ENCODE results near the gene BOLA1.
"Not testable (repeated sequence)": the region's sequence is repeated elsewhere in the genome, so short reads cannot be mapped to it uniquely, and the experiment has no call there.

Gene BOLA1

DNA sequence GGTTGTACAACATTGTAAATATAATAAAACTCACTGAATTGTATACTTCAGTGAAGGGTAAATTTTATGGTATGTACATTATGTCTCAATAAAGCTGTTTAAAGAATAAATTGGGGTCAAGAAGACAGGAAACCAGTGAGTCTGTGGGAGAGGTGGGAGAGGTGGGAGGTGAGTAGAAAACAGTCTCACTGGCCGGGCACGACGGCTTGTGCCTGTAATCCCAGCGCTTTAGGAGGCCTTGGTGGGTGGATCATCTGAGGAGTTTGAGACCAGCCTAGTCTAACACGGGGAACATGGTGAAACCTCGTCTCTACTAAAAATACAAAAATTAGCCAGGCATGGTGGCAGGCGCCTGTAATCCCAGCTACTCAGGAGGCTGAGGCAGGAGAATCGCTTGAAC is 33.1 kb downstream of the BOLA1 start:
- no peak for FAIRE-seq

- no peak for FAIRE-seq
Observed at GRCh38 chr1:149933208-149933607, 33.8 kb downstream of the BOLA1 start.

DNA sequence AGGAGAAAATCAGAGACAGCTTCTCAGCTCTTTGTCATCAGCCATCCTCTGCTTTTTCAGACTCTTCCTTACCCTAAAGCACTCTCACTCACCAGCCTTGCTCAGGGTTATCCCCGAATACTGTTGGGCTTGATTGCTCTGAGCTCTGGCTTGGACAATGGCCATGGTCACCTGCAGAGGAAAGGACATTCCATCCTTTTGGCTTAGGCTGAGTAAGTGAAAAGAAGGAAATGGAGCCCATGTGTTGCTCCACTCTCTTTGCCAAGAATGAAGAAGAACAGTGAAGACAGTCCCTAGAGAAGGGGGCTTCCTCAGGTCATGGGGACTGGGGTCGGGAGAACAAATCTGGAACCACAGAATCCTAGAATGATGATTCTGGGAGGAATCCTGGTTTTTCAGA is 35.0 kb downstream of the BOLA1 start:
- no peak for FAIRE-seq

DNA sequence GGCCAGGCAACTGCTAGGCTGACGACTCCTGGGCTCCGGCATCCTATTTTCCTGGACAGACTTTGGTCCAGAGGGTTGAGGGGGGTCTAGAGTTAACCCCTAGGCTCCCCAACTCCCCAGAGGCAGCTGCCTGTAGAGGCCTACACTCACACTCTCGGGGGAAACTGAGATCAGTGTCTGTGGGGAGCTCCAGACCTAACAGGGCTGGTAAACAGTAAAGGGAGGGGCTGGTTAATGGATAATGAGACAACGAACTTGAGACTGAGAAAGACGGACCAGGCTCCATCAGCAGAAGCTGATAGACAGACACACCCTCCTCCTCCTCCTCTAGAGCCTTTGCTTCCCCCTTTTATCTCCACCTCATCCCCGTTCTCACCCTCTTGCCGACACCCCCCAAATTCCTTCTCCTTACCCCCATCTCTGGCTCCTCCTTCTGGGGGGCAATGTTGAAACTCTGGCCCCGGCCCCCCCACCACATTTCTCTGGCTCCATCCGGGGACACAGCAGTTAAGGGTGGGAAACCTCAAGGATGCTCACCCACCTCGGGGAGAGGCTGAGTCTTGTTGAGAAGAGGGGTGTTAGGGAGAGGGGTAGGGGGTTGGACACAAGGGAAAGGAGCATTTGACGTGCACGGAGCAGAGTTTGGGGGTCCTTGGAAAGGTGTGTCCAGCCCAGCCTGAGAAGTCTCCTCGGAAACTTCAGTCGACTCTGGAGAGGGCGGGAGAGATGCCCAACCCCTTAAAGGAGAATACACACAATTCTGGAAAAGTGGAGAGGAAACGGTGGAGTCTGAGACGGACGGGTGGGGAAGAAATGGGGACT is 37.0 kb downstream of the BOLA1 start, which contains the start of gene MTMR11:
MTMR11 (minus strand) TSS at position 710 of the 822 bp plus-strand sequence; CDS start at position 478, 232 bp downstream.
- no peak for FAIRE-seq

DNA sequence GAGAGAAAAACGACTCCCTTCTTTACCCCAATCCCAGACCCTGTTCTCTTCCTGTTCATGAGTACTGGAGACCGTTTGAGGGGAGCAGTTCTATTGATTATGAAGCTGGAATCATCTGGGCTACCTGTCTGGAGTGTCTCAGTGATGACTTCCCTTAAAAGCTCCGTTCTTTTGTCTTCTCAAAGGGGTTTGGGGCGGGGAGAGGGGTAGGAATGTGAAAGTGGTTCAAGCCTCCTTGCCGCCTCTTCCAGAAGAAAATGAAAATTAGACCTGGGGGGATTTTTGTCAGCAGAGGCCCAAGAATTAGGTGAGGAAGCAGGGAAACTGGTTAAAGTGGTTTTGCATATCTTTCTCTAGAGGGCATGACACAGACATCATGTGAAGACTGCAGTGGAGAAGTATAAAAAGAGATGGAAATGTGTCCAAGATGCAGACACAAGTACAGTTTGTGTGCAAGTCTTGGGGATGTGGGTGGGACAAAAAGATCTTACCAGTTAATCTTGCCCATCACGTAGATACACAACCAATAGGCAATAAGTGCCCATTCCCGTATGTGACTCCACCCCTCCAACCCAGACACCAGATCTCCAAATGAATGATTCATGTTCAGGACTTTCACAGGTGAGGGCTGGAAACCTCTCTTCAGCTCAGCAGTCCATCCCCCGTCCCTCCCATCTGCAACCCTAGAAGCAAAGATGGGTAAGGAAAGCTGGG is 37.8 kb downstream of the BOLA1 start:
- FAIRE-seq: peak; percentile 97

- no peak for FAIRE-seq
Observed at GRCh38 chr1:149937759-149938158, 38.4 kb downstream of the BOLA1 start.

GRCh38 chr1:149938668-149939003 is 39.3 kb downstream of the BOLA1 start:
- not testable (repeated sequence) for FAIRE-seq

GRCh38 chr1:149940427-149940826 is 41.1 kb downstream of the BOLA1 start:
- no peak for FAIRE-seq

DNA sequence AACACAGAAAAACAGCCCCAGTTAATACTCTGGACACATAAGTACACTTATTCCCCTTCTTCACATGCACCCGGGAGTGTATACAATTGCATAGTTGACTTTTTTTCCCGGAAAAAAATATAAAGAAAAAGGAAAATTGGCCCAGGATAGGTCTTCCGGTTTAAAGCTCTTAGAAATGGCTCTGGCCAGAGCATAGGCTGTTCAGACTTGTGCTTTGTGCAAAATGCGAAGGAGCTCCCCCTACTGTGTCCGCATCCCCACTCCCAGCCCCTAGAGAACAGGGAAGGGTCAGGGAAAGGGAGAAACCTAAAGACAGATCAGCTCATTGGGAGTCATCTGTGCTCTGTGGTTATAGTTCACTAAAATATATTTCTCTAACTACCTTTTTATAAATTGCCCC is 42.8 kb downstream of the BOLA1 start:
- peak; percentile 87 for FAIRE-seq

- FAIRE-seq: no peak
Observed at GRCh38 chr1:149942885-149943284, 43.5 kb downstream of the BOLA1 start.

DNA sequence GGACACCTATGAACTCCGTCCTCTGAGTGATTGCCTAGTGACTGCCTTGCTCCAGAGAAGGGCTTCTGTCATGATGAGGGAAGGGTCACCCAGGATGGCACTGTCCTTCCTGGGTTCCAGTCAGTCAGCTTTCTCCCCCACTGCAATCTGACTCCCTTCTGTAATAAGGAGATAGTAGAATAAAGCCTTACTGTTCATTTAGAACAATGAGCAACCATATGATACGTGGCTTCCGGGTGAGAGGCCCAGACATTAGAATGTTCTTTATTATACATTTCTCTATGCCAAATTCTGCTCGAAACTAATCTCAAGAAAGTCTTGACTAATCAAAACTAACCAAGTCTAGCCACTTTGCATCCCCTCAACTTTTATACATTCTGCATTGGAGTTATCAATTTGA is 45.8 kb downstream of the BOLA1 start:
- FAIRE-seq: no peak

DNA sequence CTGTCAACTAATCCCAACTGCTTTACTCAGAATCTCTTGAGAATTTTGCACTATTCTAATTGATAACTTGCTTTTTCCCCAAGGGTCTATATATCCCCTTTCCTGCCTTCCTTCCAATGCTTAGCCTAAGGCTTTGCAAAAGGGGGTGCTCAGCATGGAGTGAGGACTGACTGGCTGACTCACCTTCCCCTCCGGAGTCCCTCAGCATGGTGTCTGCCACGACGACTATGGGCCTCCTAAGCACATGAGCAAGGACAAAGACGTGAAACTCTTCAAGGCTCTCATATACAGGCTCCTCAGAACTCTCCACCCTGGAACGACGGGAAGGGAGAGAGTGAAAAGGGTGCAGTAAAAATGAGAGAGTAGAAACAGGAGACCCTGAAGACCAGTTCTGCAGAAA is 50.5 kb downstream of the BOLA1 start:
- no peak for FAIRE-seq
